GM19238 (cell line): Measurements from ENCODE around the gene MARK2.
A peak's percentile ranks its signal among the peaks of the same experiment; 100 is the strongest.

ENCODE experiments used
- DNase-seq: peaks from one replicate; pipeline ENCODE4 v3.0.0; 2011; ENCODE audit warnings: low spot score; ENCODE audit not compliant: insufficient read length

MARK2 gene

DNA sequence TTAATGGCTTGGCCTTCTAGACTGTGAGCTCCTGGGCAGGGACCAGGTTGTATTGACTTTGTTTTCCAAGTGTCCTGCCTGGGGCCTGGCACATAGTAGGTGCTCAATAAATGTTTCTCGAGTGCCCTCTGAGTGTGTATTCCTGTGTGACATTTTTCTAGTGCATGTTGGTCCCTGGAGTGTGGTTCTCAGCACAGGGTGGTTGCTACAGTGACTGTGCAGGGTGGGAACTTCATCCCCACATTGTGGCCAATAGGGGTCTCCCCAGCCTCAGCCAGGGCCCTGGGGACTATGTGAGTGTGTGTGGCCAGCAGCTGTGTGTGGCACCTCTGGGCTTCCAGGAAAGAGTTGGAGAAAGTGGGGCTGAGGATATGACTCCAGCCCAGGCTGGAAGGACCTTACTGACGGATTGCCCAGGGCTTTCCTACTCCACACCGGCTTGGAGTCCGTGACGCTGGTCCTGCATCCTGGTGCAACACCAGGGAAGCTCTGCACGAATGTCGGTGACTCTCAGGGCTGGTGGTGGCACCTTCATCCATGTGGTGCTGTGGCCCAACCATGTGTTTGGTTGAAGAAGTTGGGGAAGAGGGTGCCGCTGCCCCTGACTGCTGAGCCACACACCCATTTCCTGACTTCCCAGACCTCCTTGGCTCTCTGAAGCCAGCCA lies 9.0 kb upstream of the MARK2 start:
- DNase-seq = no peak

DNA sequence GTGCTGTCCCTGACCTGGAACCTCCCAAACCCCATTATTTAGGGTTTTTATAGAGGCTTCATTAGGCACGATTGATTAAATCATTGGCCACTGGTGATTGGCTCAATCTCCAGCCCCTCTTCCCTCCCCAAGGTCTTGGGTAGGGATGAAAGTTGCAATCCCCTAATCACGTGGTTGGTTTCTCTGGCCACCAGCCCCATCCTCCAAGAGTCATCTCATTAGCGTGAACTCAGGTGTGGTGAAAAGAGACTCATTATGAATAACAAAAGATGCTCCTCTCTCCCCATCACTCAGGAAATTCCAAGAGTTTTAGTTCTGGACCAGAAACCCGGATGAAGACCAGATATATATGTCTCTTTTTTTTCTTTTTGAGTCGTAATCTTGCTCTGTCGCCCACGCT lies 7.6 kb upstream of the MARK2 start:
- DNase-seq = no peak

- DNase-seq = no peak
Measured at GRCh38 chr11:63832336-63832735, 6.6 kb upstream of the MARK2 start.

DNA sequence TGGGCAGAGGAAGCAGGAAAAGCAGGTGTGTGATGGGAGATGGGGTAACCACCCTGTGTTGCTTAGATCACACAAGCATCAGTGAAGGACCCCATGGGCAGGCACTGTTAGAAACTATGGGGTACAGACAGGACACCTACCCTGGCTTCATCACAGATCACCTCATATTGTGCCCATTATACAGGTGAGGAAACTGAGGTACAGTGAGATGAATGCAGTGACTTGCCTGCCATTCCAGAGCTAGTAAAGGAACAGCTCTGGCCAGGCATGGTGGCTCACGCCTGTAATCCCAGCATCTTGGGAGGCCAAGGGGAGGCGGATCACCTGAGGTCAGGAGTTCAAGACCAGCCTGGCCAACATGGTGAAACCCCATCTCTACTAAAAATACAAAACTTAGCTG lies 5.9 kb upstream of the MARK2 start:
- no peak for DNase-seq

GRCh38 chr11:63834535-63835157 lies 4.3 kb upstream of the MARK2 start:
- no peak for DNase-seq

GRCh38 chr11:63835158-63835545 lies 3.8 kb upstream of the MARK2 start:
- no peak for DNase-seq

- peak; percentile 60 for DNase-seq
Measured at GRCh38 chr11:63837027-63837688, 1.8 kb upstream of the MARK2 start.

DNA sequence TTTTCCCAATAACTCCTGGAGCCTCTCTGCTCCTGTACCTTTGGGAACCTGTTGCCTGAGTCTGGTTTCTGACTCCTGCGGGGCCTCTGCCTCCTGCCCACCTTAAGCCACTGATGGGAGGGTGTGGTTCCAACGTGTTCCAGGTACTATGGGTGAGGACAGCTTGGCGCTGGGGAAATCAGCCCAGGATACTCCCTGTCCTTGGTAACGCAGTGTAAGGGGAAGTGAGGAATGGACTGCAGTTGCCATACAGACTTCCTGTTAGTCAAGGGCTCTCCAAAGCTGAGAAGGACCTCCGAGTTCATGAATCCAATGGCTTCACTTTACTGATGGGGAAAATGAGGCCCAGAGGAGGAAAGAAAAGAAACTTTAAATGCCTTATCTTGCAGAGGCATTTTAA lies 1.2 kb upstream of the MARK2 start:
- DNase-seq = no peak

DNA sequence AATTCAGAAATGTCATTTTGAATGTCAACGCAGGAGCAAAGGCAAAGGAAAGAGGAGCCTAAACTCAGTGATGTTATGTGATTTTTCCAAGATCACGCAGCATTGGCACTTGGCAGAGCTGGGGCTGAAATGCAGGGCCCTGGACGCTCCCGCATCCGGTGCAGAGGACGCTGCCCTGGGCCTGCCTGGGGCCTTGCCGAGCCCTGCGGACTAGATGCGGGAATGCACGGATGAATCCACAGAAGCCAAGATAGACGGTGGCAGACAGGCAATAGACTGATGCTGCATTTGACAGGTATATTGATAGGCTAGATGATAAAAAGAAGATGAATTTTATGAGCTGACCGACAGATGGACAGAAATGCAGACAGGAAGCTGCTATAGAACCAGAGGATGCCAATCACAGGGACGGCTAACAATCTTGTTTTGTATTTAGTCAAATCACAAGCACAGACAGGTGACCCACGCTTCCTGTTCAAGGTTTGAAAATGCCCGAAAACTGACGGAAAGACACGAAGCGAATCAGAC lies 696 bp upstream of the MARK2 start:
- no peak for DNase-seq

DNA sequence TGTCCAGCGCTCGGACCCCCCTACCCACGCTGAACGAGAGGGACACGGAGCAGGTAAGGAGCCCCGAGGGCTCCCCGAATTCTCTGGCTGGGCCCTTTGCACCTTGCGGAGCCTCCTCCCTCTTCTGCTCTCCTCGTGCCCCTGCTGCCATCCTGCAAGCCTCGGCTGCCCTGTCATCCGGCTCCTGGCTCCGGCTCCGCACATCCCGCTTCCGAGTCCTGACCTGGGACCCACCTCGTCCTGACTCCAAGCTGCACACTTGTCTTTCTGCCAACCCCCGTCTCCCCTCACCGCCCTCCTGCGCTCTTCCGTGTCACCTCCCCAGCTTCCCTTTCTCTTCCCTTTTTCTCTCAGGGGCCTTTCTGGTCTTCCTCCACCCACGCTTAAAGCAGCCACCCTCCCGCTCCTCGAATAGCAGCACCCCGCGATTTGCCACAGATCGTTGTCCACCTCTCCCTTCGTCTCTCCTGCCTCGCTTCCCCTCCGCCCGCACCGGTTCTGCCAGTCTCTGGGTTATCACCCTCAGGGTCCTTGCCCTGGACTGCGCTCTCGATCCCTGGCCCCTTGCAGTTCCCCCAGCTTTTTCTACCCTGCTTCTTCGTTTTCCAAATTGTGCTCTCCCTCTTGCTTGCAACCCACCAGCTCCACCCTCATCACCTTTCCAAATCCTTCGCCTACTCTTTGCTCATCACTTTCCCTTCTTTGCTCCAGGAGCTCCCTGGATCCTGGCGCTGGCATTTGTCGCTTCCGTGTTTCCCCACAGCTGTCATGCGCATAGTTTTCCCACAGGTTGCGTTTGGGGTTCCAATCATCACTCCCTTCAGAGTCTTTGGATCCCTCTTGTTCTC lies 822 bp downstream of the MARK2 start:
- no peak for DNase-seq

GRCh38 chr11:63840356-63841060 lies 1.6 kb downstream of the MARK2 start:
- no peak for DNase-seq

DNA sequence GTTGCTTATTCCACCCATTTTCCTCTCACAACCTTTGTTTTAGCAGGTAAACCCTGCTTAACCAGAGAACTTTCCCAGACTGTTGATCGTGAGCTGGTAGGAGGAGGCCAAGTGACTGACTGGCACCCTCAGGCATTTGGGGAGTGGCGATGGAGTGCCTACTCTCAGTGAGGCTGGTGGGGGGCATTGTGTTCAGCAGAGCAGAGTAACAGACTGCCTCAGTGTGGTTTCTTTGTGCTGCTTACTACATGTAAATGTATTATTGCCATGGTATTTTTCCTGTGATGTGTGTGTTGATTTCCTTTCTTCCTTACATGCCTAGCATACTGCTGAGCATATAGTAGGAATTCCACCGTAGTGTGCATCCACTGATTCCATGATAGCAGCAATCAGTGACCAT lies 2.6 kb downstream of the MARK2 start:
- no peak for DNase-seq

DNA sequence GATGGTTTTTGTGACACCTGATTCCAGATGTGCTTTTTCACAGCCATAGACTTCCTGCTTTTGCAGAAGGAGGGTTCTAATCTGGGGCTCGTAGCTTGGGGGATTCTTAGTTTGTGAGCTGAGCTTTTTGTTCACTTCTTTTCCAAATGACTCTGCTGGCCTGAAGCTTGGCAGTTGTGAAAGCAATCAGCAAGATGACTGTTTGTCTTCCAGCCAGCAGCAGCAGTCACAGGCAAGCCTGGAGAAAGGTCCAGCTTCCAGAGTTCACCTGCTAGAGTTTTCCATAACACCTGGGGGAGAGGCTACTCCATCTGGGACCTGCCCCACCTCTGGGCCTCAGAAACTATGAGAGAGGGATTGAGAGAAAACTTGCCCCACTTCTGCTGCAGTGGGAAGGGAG lies 4.1 kb downstream of the MARK2 start:
- DNase-seq = no peak

DNA sequence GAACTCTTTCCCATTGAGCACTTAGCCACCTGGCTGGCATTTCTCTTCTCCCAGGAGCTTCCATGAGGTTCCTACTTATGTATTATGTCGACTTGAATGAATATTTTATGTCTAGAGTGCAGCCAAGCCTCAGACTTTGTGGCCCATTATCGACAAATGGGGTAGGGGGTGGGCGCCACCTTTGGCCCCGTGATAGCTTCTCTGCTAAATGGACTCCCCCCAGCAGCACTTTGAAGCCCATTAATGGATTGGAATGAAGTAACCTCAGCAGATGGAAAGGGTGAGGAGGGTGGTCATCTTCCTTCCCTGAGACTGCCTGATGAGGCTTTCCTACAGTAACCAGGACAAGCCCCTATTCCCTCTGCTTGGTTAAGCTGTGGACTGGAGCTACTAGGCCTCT lies 5.9 kb downstream of the MARK2 start:
- no peak for DNase-seq

DNA sequence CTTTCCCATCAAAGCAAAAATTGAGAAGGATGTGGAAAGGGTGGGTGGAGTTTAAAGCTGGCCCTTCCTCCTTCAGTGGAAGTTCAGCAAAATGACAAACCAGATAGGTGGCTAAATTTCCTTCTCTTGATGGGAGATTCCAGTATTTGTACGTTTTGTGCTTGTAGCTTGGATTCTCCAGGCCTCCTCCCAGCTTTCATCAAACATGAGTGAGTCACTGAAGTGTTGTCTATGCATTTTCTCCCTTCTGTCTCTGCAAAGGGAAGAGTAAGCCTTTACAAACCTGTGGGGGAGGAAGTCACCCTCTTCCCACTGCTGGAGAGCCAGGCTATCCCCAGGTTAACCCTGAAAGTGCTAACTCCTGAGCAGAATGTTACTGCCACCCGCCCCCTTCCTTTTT lies 6.4 kb downstream of the MARK2 start:
- DNase-seq = no peak

- no peak for DNase-seq
Measured at GRCh38 chr11:63845911-63846310, 7.0 kb downstream of the MARK2 start.

GRCh38 chr11:63846897-63847296 lies 8.0 kb downstream of the MARK2 start:
- no peak for DNase-seq

- DNase-seq = no peak
Measured at GRCh38 chr11:63847363-63847762, 8.5 kb downstream of the MARK2 start.

DNA sequence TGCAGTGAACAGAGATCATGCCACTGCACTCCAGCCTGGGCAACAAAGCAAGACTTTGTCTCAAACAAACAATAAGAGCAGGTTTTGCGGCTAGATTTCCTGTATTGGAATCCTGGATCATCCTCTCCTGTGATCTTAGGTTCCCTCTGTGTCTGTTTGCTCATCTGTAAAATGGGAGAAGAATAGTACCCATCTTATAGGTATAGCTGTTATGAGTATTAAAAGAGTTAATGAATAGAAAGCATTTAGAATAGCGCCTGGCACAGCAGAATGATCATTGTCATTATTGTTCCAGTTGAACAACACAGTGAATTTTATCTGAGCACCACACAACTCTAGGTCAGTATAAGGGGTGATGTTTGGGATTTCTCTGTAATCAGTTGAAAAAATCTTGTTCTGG lies 10.8 kb downstream of the MARK2 start:
- DNase-seq = no peak

- no peak for DNase-seq
Measured at GRCh38 chr11:63850920-63851319, 12.0 kb downstream of the MARK2 start.

DNA sequence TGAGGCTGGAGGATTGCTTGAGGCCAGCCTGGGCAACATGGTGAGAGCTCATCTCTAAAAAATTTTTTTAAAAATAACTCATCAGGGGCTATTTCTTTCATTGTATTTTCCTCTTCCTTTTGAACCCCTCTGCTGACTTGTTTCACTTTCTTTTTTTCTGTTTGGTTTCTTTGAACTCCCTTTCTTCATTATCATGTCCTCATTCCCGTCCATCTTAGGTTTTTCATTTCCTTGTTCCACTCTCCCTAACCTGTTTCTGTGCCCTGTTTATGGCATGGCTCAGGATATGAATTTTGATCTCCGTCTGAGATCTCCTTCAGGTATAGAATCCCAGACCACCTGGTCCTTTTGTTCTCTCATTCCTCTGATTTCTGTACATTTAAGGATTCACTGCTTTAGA lies 12.5 kb downstream of the MARK2 start:
- no peak for DNase-seq
